Upper lobe of left lung (tissue), 4 donors: ENCODE data around the gene PSMA7.

Source experiments
- EP300 ChIP-seq, 4 donors: sonication (generic); formaldehyde crosslinking; IDR thresholded peaks; one replicate each; pipeline ENCODE4 v1.5.1; 2017; ENCODE audit warnings: antibody characterized with exemption in 4 of 4, control low read depth in 2 of 4
- TF ChIP-seq, protein P1 (sequence below), 6 experiments: fragments of 450-650 bp in 4 of 6; fragments of 200-600 bp in 2 of 6; sonication (generic) in 2 of 6; IDR thresholded peaks; one replicate each; pipeline ENCODE4 v1.5.1; 2016 to 2019; ENCODE audit warnings: antibody characterized with exemption in 6 of 6

DNA sequence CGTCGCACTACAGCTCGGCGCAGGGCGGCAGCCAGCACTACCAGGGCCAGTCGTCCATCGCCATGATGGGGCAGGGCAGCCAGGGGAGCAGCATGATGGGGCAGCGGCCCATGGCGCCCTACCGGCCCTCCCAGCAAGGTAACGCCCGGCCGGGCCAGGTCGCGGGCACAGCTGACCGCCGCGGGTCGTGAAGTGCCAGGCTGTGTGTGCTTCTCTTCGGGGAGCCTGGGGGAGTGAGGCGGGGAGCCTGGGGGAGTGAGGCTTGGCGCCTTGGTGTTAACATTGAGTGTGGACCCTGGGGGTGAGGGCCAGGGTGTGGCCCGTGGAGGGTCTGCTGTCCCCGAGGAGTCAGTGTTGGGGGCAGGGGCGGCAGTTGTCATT lies 20.3 kb upstream of the PSMA7 start:
- TF ChIP-seq EP300 (IDR thresholded peaks at IDR 0.05) = no peak
- TF ChIP-seq, protein P1, sequence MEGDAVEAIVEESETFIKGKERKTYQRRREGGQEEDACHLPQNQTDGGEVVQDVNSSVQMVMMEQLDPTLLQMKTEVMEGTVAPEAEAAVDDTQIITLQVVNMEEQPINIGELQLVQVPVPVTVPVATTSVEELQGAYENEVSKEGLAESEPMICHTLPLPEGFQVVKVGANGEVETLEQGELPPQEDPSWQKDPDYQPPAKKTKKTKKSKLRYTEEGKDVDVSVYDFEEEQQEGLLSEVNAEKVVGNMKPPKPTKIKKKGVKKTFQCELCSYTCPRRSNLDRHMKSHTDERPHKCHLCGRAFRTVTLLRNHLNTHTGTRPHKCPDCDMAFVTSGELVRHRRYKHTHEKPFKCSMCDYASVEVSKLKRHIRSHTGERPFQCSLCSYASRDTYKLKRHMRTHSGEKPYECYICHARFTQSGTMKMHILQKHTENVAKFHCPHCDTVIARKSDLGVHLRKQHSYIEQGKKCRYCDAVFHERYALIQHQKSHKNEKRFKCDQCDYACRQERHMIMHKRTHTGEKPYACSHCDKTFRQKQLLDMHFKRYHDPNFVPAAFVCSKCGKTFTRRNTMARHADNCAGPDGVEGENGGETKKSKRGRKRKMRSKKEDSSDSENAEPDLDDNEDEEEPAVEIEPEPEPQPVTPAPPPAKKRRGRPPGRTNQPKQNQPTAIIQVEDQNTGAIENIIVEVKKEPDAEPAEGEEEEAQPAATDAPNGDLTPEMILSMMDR (IDR thresholded peaks at IDR 0.05) = no peak
